Keratinocyte (primary cell): Measurements from ENCODE around the gene GCNT4. TPM values are rescaled to one million over a fixed set of nuclear protein-coding genes. Genes with fewer than 3 reads are reported as not detected.

Experiments
- DNase-seq: peaks from one replicate; pipeline ENCODE4 v3.0.0-alpha.2; 2011; ENCODE audit warnings: low read depth, missing footprints, low spot score
- FAIRE-seq: peaks from 2 replicates; lab custom pipeline; 2011; peaks lifted over from hg19 to GRCh38; lab: Jason Lieb, UNC
- H2AFZ ChIP-seq: 2 replicates; pipeline ENCODE4 v1.6.0; 2012; ENCODE audit warnings: low read length, control low read depth, inconsistent platforms; ENCODE audit not compliant: control insufficient read depth
- H3K27ac ChIP-seq: 2 replicates; pipeline ENCODE4 v1.5.1; 2011; ENCODE audit warnings: low read length; ENCODE audit not compliant: control insufficient read depth, insufficient read depth
- H3K27me3 ChIP-seq: 3 replicates; pipeline ENCODE4 v1.6.0; 2011; ENCODE audit warnings: low read length; ENCODE audit not compliant: control insufficient read depth, insufficient read depth; ENCODE audit errors: extremely low read depth
- H3K36me3 ChIP-seq, 2 experiments: 2 replicates in 1 of 2; 3 replicates in 1 of 2; pipeline ENCODE4 v1.5.1; 2011; ENCODE audit warnings: low read length in 2 of 2, mild to moderate bottlenecking in 1 of 2; ENCODE audit not compliant: control insufficient read depth in 2 of 2, insufficient read depth in 2 of 2; ENCODE audit errors: extremely low read depth in 1 of 2
- H3K4me1 ChIP-seq: 3 replicates; pipeline ENCODE4 v1.5.1; 2011; ENCODE audit warnings: low read length; ENCODE audit not compliant: control insufficient read depth, insufficient read depth; ENCODE audit errors: extremely low read depth
- H3K4me2 ChIP-seq: 3 replicates; pipeline ENCODE4 v1.6.0; 2011; ENCODE audit warnings: low read depth, low read length; ENCODE audit not compliant: control insufficient read depth, insufficient read depth; ENCODE audit errors: extremely low read depth
- H3K4me3 ChIP-seq, 3 experiments: fragments of 200-600 bp in 1 of 3; sonication (generic) in 1 of 3; 2 replicates in 2 of 3; 3 replicates in 1 of 3; pipeline ENCODE4 v1.5.1; 2011 to 2016; ENCODE audit warnings: low read length in 3 of 3, mild to moderate bottlenecking in 3 of 3, control low read depth in 2 of 3, inconsistent platforms in 1 of 3, low read depth in 1 of 3, mixed read lengths in 1 of 3, mixed run types in 1 of 3, moderate library complexity in 1 of 3; ENCODE audit not compliant: control insufficient read depth in 2 of 3, insufficient read depth in 2 of 3; ENCODE audit errors: extremely low read depth in 1 of 3
- H3K79me2 ChIP-seq: 2 replicates; pipeline ENCODE4 v1.6.0; 2012; ENCODE audit warnings: low read length; ENCODE audit not compliant: control insufficient read depth, insufficient read depth
- H3K9ac ChIP-seq: 3 replicates; pipeline ENCODE4 v1.6.0; 2011; ENCODE audit warnings: low read length; ENCODE audit not compliant: control insufficient read depth, insufficient read depth; ENCODE audit errors: extremely low read depth
- H3K9me1 ChIP-seq: 3 replicates; pipeline ENCODE4 v1.6.0; 2011; ENCODE audit warnings: low read length; ENCODE audit not compliant: control insufficient read depth, insufficient read depth; ENCODE audit errors: extremely low read depth
- H3K9me3 ChIP-seq: 2 replicates; pipeline ENCODE4 v1.5.1; 2012; ENCODE audit warnings: low read depth, low read length; ENCODE audit not compliant: control insufficient read depth
- H4K20me1 ChIP-seq: 3 replicates; pipeline ENCODE4 v1.6.0; 2011; ENCODE audit warnings: low read length; ENCODE audit not compliant: control insufficient read depth, insufficient read depth; ENCODE audit errors: extremely low read depth
- EZH2 ChIP-seq: IDR thresholded peaks from one replicate; pipeline ENCODE4 v1.6.1; 2012; ENCODE audit warnings: inconsistent platforms, mild to moderate bottlenecking, low read length, moderate library complexity
- dilution Hi-C: fragments of 300-500 bp; cut with MboI; formaldehyde crosslinking; loops from one replicate; pipeline ENCODE4 v1.7.0; 2020; ENCODE audit warnings: low sequenced_read_pairs; ENCODE audit not compliant: extremely low pct_ligation_motif_present
- polyA plus RNA-seq, 5 experiments: library from polyadenylated mRNA; depleted of rRNA in 3 of 5; stranded (reverse) in 3 of 5; stranded (forward) in 1 of 5; unstranded in 1 of 5; fragments of >200 nt; gene quantifications; 1 replicate in 1 of 5; 2 replicates in 3 of 5; 3 replicates in 1 of 5; pipeline versions ENCODE4 v1.2.1 to v1.2.3, GENCODE V29; 2011 to 2012; ENCODE audit warnings: missing spikeins in 2 of 5, low read depth in 1 of 5, low replicate concordance in 1 of 5
- TF ChIP-seq, protein P1 (sequence below), 3 experiments: IDR thresholded peaks in 1 of 3; conservative IDR thresholded peaks in 1 of 3; optimal IDR thresholded peaks in 1 of 3; 2 replicates in 2 of 3; 3 replicates in 1 of 3; pipeline versions ENCODE3 to v1.5.1; 2011; ENCODE audit warnings: low read length in 3 of 3, mild to moderate bottlenecking in 3 of 3, moderate library complexity in 2 of 3, control low read depth in 1 of 3, inconsistent platforms in 1 of 3; ENCODE audit not compliant: insufficient read depth in 2 of 3; ENCODE audit errors: extremely low read depth in 1 of 3

Gene GCNT4
- polyA plus RNA-seq, 1 donor (not counting 4 experiments of a cell fraction or from before 2014, with no cell fraction given): 3.2 TPM

DNA sequence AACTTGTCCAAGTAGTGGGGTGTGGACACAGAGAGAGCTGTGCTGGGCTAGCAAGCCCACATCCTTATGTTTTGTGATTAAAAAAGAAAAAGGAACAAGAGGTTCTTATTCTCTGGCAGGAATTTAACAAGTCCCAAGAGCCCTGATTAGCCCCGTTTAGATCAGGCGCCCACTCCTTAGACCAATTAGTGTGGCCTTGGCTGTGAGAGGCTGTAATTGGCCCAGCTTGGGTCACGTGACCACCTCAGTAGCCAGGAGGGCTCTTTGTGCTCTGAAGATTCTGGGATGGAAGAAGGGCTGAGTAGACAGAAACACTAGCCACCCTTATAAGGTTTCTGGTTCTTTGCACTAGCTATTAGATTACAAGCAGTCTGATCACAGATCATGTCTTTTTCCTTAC, 31.1 kb downstream of the GCNT4 start:
- FAIRE-seq (no peak), DNase-seq (no peak)
- Histone ChIP-seq H3K27me3 (no peaks in the 10 kb centered on the region), H3K36me3 (no peaks in the 10 kb centered on the region), H3K4me3 (no peak overlapping the region), H3K9me1 (no peaks in the 10 kb centered on the region), H3K9ac (no peak overlapping the region), H4K20me1 (no peaks in the 10 kb centered on the region), H3K27ac (no peak overlapping the region), H3K4me1 (no peaks in the 10 kb centered on the region), H3K9me3 (no peaks in the 10 kb centered on the region), H3K4me2 (no peak overlapping the region), H2AFZ (no peak overlapping the region), H3K79me2 (no peaks in the 10 kb centered on the region)
- TF ChIP-seq, protein P1, sequence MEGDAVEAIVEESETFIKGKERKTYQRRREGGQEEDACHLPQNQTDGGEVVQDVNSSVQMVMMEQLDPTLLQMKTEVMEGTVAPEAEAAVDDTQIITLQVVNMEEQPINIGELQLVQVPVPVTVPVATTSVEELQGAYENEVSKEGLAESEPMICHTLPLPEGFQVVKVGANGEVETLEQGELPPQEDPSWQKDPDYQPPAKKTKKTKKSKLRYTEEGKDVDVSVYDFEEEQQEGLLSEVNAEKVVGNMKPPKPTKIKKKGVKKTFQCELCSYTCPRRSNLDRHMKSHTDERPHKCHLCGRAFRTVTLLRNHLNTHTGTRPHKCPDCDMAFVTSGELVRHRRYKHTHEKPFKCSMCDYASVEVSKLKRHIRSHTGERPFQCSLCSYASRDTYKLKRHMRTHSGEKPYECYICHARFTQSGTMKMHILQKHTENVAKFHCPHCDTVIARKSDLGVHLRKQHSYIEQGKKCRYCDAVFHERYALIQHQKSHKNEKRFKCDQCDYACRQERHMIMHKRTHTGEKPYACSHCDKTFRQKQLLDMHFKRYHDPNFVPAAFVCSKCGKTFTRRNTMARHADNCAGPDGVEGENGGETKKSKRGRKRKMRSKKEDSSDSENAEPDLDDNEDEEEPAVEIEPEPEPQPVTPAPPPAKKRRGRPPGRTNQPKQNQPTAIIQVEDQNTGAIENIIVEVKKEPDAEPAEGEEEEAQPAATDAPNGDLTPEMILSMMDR (optimal IDR thresholded peaks at IDR 0.05 in 1 of 3, IDR thresholded peaks at IDR 0.05 in 1 of 3, conservative IDR thresholded peaks at IDR 0.05 in 1 of 3; ENCODE audit: extremely low read depth in 1 of 3, insufficient read depth in 2 of 3, low read length in 3 of 3): no peak
- no peak for TF ChIP-seq EZH2
- dilution Hi-C loops: no loop called here

DNA sequence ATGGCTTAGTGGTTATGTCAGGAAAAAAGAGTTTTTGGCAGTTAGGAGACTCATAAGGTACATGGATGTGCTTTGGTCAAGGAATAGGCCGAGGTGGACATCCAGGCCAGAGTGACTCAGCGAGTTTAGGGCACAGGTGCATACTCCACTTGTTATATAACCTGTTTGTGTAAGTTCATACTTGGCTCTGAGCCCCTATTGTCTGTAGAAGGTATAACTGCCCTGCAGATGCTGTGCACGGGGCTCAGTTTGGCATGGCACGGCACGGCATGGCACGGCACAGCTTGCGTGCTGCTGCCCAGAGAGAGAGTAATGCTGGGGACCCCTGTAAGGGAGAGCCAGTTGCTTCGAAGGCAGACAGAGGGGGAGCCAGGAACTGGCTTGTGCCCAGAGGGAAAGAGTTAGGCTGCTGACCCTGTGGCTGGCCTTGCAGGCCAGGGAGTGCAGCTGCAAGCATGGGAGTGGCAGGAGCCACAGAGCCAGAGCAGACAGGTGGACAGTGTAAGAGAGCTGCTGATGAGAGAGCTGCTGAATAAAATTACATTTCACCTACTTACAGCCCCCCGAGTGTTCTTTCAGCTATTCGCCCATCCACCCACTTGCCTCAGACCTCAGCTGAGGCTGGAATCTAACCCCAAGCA, 32.2 kb downstream of the GCNT4 start:
- Histone ChIP-seq H3K9me3 (no peaks in the 10 kb centered on the region), H3K79me2 (no peaks in the 10 kb centered on the region), H4K20me1 (no peaks in the 10 kb centered on the region), H3K9me1 (no peaks in the 10 kb centered on the region), H3K4me1 (no peaks in the 10 kb centered on the region), H3K27ac (no peak overlapping the region), H3K4me2 (no peak overlapping the region), H3K27me3 (no peaks in the 10 kb centered on the region), H3K4me3 (no peak overlapping the region), H3K9ac (no peak overlapping the region), H3K36me3 (no peaks in the 10 kb centered on the region), H2AFZ (no peak overlapping the region)
- dilution Hi-C loops: no loop called here
- no peak for TF ChIP-seq EZH2
- TF ChIP-seq, protein P1 (optimal IDR thresholded peaks at IDR 0.05 in 1 of 3, IDR thresholded peaks at IDR 0.05 in 1 of 3, conservative IDR thresholded peaks at IDR 0.05 in 1 of 3; ENCODE audit: extremely low read depth in 1 of 3, insufficient read depth in 2 of 3, low read length in 3 of 3): no peak
- no peak for DNase-seq
- no peak for FAIRE-seq
